Thymus (tissue), 11 donors: ENCODE results near the gene LRRC4C. TPM values are rescaled to one million over a fixed set of nuclear protein-coding genes. Genes with fewer than 3 reads are reported as not detected.

Experiments
- DNase-seq, 9 donors: peaks; one replicate each; pipeline ENCODE4 v3.0.0-alpha.2; 2013; ENCODE audit warnings: low spot score in 9 of 9, low read depth in 6 of 9, missing footprints in 1 of 9
- H3K27ac ChIP-seq, 2 donors: one replicate each; pipeline ENCODE4 v1.5.1; 2013; ENCODE audit warnings: control low read depth in 1 of 2, low read depth in 1 of 2, low read length in 1 of 2, mild to moderate bottlenecking in 1 of 2, moderate library complexity in 1 of 2
- H3K27me3 ChIP-seq, 2 donors: one replicate each; pipeline ENCODE4 v1.5.1; 2013; ENCODE audit warnings: low read length in 1 of 2; ENCODE audit not compliant: control insufficient read depth in 2 of 2, insufficient read depth in 1 of 2
- H3K36me3 ChIP-seq, 2 donors: one replicate each; pipeline ENCODE4 v1.5.1; 2013; ENCODE audit warnings: low read length in 1 of 2, mild to moderate bottlenecking in 1 of 2, moderate library complexity in 1 of 2; ENCODE audit not compliant: control insufficient read depth in 2 of 2, insufficient read depth in 2 of 2
- H3K4me1 ChIP-seq, 2 donors: one replicate each; pipeline ENCODE4 v1.5.1; 2013; ENCODE audit warnings: low read length in 2 of 2; ENCODE audit not compliant: control insufficient read depth in 2 of 2, insufficient read depth in 2 of 2
- H3K4me3 ChIP-seq, 2 donors: one replicate each; pipeline ENCODE4 v1.5.1; 2013; ENCODE audit warnings: low read length in 2 of 2, control low read depth in 1 of 2, mild to moderate bottlenecking in 1 of 2
- H3K9me3 ChIP-seq, 2 donors: one replicate each; pipeline ENCODE4 v1.5.1; 2013; ENCODE audit warnings: low read length in 1 of 2, mild to moderate bottlenecking in 1 of 2; ENCODE audit not compliant: control insufficient read depth in 2 of 2, insufficient read depth in 1 of 2
- WGBS: extraction: QIAGEN DNeasy Blood & Tissue Kit; methylation state at CpG from one replicate; pipeline ENCODE4 v1.1.7; 2013; 5-methylcytosine and 5-hydroxymethylcytosine counted together
- polyA plus RNA-seq: library from polyadenylated mRNA; stranded (reverse); fragments of 200-250 nt; gene quantifications from one replicate; pipeline ENCODE4 v1.2.3, GENCODE V29; 2013
- total RNA-seq: library from RNA; stranded (reverse); fragments of 120-200 nt; gene quantifications from one replicate; pipeline ENCODE4 v1.2.4, GENCODE V29; 2013
- donor health status: healthy.

The LRRC4C gene
- total and polyA plus RNA-seq, 2 donors: 0.30 to 1.6 TPM

DNA sequence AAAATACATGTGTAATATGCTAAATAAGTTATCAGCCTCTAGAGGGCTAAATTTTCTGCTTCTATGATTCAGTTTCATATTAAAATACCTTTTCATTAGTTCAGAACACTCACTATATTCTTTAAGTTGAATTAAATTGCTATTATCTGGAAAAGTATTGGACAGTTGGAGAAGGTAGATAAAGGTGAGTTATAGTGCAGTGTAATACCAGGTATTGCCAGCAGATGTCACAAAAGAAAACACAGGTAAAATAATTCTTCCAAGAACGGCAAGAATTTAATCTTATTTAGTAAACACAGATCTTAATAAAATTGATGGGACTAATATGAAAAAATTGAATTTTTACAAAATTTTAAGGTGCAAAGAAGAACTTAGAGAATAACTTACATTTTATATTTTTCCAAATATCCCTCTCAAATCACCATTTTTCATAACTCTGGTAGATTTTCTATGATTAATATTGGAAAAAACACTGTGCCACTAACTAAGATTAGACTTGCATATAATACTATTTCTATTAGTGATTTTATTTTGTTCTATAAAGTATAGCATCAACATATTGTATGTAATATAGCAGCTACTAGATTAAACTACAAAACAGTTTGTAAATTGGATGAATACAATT lies 1.7 kb upstream of the LRRC4C start:
- Histone ChIP-seq H3K36me3 (no peaks in the 10 kb centered on the region), H3K9me3 (no peaks in the 10 kb centered on the region), H3K27ac (no peak overlapping the region), H3K4me1 (no peaks in the 10 kb centered on the region), H3K27me3 (no peaks in the 10 kb centered on the region), H3K4me3 (no peak overlapping the region)
- WGBS: 24% methylated on average over 1 of the region's 1 CpG
- peak in 2 of 9 donors; percentile 1 to 6 for DNase-seq

DNA sequence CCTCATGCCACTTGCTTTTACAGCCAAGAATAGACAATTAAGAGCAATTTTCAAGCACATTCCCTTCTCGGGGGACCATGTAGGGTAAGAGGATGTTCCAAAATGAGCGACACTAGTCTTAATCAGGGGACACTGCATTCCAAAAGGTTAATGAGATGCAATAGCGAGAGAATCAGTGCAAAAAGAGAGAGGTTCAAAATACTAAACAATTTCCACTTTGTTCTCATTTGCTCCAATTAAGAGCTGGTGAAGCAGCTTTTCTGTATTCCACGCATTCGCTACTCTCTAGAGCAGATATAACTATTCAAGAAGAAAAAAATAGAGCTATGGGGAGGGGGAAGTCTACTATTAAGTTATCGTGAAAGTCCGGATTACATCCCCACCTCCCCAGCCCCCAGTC lies 811 bp downstream of the LRRC4C start:
- Histone ChIP-seq H3K27me3 (no peaks in the 10 kb centered on the region), H3K9me3 (no peaks in the 10 kb centered on the region), H3K27ac (no peak overlapping the region), H3K4me1 (no peaks in the 10 kb centered on the region), H3K4me3 (no peak overlapping the region), H3K36me3 (no peaks in the 10 kb centered on the region)
- no peak for DNase-seq
- 13% methylated on average over 7 of the region's 7 CpGs for WGBS

DNA sequence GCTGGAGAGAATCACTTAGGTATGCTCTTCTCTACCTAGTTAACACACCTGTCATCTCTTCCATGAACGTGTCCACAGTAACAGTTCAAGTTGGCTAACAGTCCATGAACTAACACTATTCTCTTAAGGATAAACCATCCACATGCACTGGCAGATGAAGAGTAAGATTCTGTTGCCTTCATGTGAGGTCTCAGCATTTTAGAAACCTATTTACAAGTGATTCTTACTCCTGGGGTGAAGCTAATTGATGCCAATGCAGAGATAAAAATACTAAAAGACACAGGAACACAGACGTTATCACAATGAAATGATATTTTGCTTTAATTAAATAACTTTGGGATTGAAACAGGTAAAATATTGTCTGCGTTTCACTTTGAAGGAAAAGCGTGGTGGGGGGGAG lies 1.3 kb downstream of the LRRC4C start:
- no peak overlapping the region for H3K27ac ChIP-seq
- H3K4me1 ChIP-seq: no peaks in the 10 kb centered on the region
- no peaks in the 10 kb centered on the region for H3K27me3 ChIP-seq
- H3K36me3 ChIP-seq: no peaks in the 10 kb centered on the region
- no peak overlapping the region for H3K4me3 ChIP-seq
- no peak for DNase-seq
- no peaks in the 10 kb centered on the region for H3K9me3 ChIP-seq
- WGBS: 23% methylated on average over 4 of the region's 4 CpGs

GRCh38 chr11:41457216-41458014 lies 2.0 kb downstream of the LRRC4C start:
- 64% methylated on average over 3 of the region's 3 CpGs for WGBS
- H3K27me3 ChIP-seq: no peaks in the 10 kb centered on the region
- no peaks in the 10 kb centered on the region for H3K36me3 ChIP-seq
- no peak overlapping the region for H3K27ac ChIP-seq
- no peaks in the 10 kb centered on the region for H3K4me1 ChIP-seq
- DNase-seq: no peak
- H3K9me3 ChIP-seq: no peaks in the 10 kb centered on the region
- no peak overlapping the region for H3K4me3 ChIP-seq

- DNase-seq: no peak
- Histone ChIP-seq H3K4me3 (no peak overlapping the region), H3K27ac (no peak overlapping the region), H3K4me1 (no peaks in the 10 kb centered on the region), H3K9me3 (no peaks in the 10 kb centered on the region), H3K27me3 (no peaks in the 10 kb centered on the region), H3K36me3 (no peaks in the 10 kb centered on the region)
- WGBS: 83% methylated on average over 1 of the region's 1 CpG
These were observed 3.2 kb downstream of the LRRC4C start for GRCh38 chr11:41456269-41456668.

DNA sequence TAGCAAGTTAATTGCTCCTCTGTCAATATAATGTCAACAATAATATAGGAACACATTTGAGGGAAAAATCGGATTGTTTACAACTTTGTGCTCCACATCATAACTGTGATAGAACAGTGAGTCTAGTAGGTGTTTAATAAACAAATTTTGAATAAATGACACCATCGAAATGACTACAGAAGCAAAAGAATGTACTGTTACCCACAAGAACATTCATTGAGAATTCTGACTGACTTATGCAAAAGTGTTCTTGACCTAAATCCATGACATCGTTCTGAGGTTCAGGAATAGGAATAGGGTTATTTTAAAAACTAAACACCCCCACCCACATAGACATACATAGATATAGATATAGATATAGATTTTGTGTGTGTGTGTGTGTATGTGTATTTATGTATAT lies 8.4 kb downstream of the LRRC4C start:
- Histone ChIP-seq H3K9me3 (no peaks in the 10 kb centered on the region), H3K27me3 (no peaks in the 10 kb centered on the region), H3K36me3 (no peaks in the 10 kb centered on the region), H3K4me1 (no peaks in the 10 kb centered on the region), H3K4me3 (no peak overlapping the region), H3K27ac (no peak overlapping the region)
- no peak for DNase-seq
- 78% methylated on average over 3 of the region's 3 CpGs for WGBS

GRCh38 chr11:41449483-41450050 lies 9.9 kb downstream of the LRRC4C start:
- no peaks in the 10 kb centered on the region for H3K9me3 ChIP-seq
- no peak overlapping the region for H3K4me3 ChIP-seq
- 85% methylated on average over 2 of the region's 2 CpGs for WGBS
- no peaks in the 10 kb centered on the region for H3K4me1 ChIP-seq
- no peak overlapping the region for H3K27ac ChIP-seq
- no peaks in the 10 kb centered on the region for H3K36me3 ChIP-seq
- H3K27me3 ChIP-seq: no peaks in the 10 kb centered on the region
- no peak for DNase-seq

DNA sequence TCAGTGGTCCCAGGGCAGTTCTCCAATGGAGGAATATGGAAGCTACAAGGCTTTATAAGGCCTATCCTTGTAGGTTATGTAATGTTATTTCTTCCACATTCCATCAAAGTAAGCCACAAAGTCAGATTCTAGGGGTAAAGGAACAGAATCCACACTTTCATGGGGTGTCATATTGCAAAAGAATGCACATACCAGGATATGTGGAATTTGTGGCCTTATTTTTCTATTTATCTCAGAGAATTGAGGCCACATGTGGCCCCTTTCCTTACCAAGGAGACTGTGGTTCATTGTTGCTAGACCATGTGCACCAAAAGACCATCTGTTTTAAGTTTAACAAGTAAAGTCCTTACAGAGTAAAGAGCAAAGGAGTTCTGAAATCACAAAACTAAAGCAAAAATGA lies 12.9 kb downstream of the LRRC4C start:
- H3K9me3 ChIP-seq: peaks cover 0 to 3% of the 10 kb centered on the region in 2 donors
- no peaks in the 10 kb centered on the region for H3K27me3 ChIP-seq
- no peak overlapping the region for H3K27ac ChIP-seq
- DNase-seq: no peak
- no peak overlapping the region for H3K4me3 ChIP-seq
- no peaks in the 10 kb centered on the region for H3K4me1 ChIP-seq
- H3K36me3 ChIP-seq: no peaks in the 10 kb centered on the region

DNA sequence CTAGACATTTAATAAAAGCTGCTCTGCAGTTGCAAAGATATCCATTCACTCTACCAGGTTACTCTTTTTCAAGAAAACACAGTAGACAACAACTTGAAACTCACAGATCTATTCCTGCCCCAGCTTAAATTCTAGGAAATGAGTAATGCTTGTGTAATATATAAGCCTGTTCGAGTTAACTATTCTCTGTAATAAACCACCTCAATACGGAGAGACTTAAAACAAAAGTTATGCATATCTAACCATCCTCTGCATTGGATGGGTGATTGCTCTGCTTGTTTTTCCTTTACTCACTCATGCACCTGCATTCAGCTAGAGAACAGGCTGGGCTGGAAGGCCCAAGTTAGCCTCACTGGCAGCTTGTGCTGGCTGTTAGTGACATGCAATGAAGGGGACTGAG lies 13.3 kb downstream of the LRRC4C start:
- no peak for DNase-seq
- Histone ChIP-seq H3K27ac (no peak overlapping the region), H3K4me1 (no peaks in the 10 kb centered on the region), H3K9me3 (peaks cover 0 to 3% of the 10 kb centered on the region in 2 donors), H3K4me3 (no peak overlapping the region), H3K27me3 (no peaks in the 10 kb centered on the region), H3K36me3 (no peaks in the 10 kb centered on the region)
- WGBS: 72% methylated on average over 2 of the region's 2 CpGs
